Activated CD8-positive, alpha-beta memory T cell treated with anti-CD3 and anti-CD28 coated beads for 48 hours (primary cell): Measurements from ENCODE around the gene SGMS1.
"Not testable (repeated sequence)": the region's sequence is repeated elsewhere in the genome, so short reads cannot be mapped to it uniquely, and the experiment has no call there.

Experiments
- DNase-seq, 3 experiments: peaks; one replicate each; pipeline ENCODE4 v3.0.0-alpha.2; 2020; ENCODE audit warnings: low read depth in 2 of 3, low spot score in 2 of 3

SGMS1 gene

GRCh38 chr10:50471583-50471975, 152.2 kb downstream of the SGMS1 start:
- DNase-seq: no peak

- DNase-seq: no peak
Observed at GRCh38 chr10:50470798-50471582, 152.8 kb downstream of the SGMS1 start.

GRCh38 chr10:50470345-50470744, 153.4 kb downstream of the SGMS1 start:
- no peak for DNase-seq

GRCh38 chr10:50469778-50470193, 154.0 kb downstream of the SGMS1 start:
- DNase-seq: no peak

- DNase-seq: no peak
Observed at GRCh38 chr10:50469288-50469687, 154.5 kb downstream of the SGMS1 start.

- no peak for DNase-seq
Observed at GRCh38 chr10:50467209-50467608, 156.5 kb downstream of the SGMS1 start.

GRCh38 chr10:50464004-50464409, 159.7 kb downstream of the SGMS1 start:
- DNase-seq: no peak

- DNase-seq: no peak
Observed at GRCh38 chr10:50461834-50462233, 161.9 kb downstream of the SGMS1 start.

- no peak for DNase-seq
Observed at GRCh38 chr10:50461123-50461522, 162.6 kb downstream of the SGMS1 start.

GRCh38 chr10:50456719-50457118, 167.0 kb downstream of the SGMS1 start:
- DNase-seq: no peak

GRCh38 chr10:50453940-50454339, 169.8 kb downstream of the SGMS1 start:
- DNase-seq: no peak

GRCh38 chr10:50452603-50453002, 171.2 kb downstream of the SGMS1 start:
- no peak for DNase-seq

GRCh38 chr10:50447691-50448090, 176.1 kb downstream of the SGMS1 start:
- no peak for DNase-seq

- not testable (repeated sequence) for DNase-seq
Observed at GRCh38 chr10:50445777-50446176, 178.0 kb downstream of the SGMS1 start.

GRCh38 chr10:50440489-50440888, 183.3 kb downstream of the SGMS1 start:
- DNase-seq: no peak

GRCh38 chr10:50439806-50440205, 183.9 kb downstream of the SGMS1 start:
- no peak for DNase-seq

- DNase-seq: no peak
Observed at GRCh38 chr10:50439187-50439586, 184.6 kb downstream of the SGMS1 start.

- DNase-seq: no peak
Observed at GRCh38 chr10:50438049-50438936, 185.5 kb downstream of the SGMS1 start.

GRCh38 chr10:50437248-50437647, 186.5 kb downstream of the SGMS1 start:
- no peak for DNase-seq

- no peak for DNase-seq
Observed at GRCh38 chr10:50436805-50437204, 187.0 kb downstream of the SGMS1 start.

- DNase-seq: no peak
Observed at GRCh38 chr10:50432211-50433009, 191.3 kb downstream of the SGMS1 start.
